Parathyroid adenoma (tissue), 2 donors: ENCODE measurements around the gene CPA1.

Experiments
- H2AFZ ChIP-seq: fragments of 300-600 bp; sonication (generic); one replicate; pipeline ENCODE4 v1.7.0; 2017; ENCODE audit warnings: antibody characterized with exemption, mild to moderate bottlenecking
- H3K27ac ChIP-seq: fragments of 300-600 bp; sonication (generic); one replicate; pipeline ENCODE4 v1.7.0; 2017
- H3K27me3 ChIP-seq: fragments of 300-600 bp; sonication (generic); one replicate; pipeline ENCODE4 v1.7.0; 2017; ENCODE audit warnings: low read length; ENCODE audit not compliant: control insufficient read depth, insufficient read depth
- H3K36me3 ChIP-seq: fragments of 300-600 bp; sonication (generic); one replicate; pipeline ENCODE4 v1.7.0; 2017; ENCODE audit warnings: low read length; ENCODE audit not compliant: control insufficient read depth, insufficient read depth
- H3K4me1 ChIP-seq: fragments of 300-600 bp; sonication (generic); one replicate; pipeline ENCODE4 v1.7.0; 2017; ENCODE audit warnings: control low read depth
- H3K4me2 ChIP-seq: fragments of 300-600 bp; sonication (generic); one replicate; pipeline ENCODE4 v1.7.0; 2017; ENCODE audit warnings: low read length
- H3K4me3 ChIP-seq: fragments of 300-600 bp; sonication (generic); one replicate; pipeline ENCODE4 v1.7.0; 2017; ENCODE audit warnings: low read depth, low read length
- H3K79me2 ChIP-seq: fragments of 300-600 bp; sonication (generic); one replicate; pipeline ENCODE4 v1.7.0; 2017; ENCODE audit warnings: control low read depth
- H3K9ac ChIP-seq: fragments of 300-600 bp; sonication (generic); one replicate; pipeline ENCODE4 v1.7.0; 2017; ENCODE audit warnings: mild to moderate bottlenecking
- H3K9me3 ChIP-seq: fragments of 300-600 bp; sonication (generic); one replicate; pipeline ENCODE4 v1.7.0; 2017; ENCODE audit warnings: low read length; ENCODE audit not compliant: control insufficient read depth
- CTCF ChIP-seq: fragments of 300-600 bp; sonication (generic); IDR thresholded peaks from one replicate; pipeline ENCODE4 v1.7.0; 2017; ENCODE audit warnings: antibody characterized with exemption, mild to moderate bottlenecking
- donor health status: primary hyperparathyroidism.

The CPA1 gene

GRCh38 chr7:130349911-130350782 is 30.1 kb upstream of the CPA1 start:
- H3K27ac ChIP-seq: peak overlapping the region; percentile 29
- no peaks in the 10 kb centered on the region for H3K36me3 ChIP-seq
- no peaks in the 10 kb centered on the region for H3K79me2 ChIP-seq
- H2AFZ ChIP-seq: no peak overlapping the region
- no peak overlapping the region for H3K4me2 ChIP-seq
- no peak for TF ChIP-seq CTCF
- H3K27me3 ChIP-seq: no peaks in the 10 kb centered on the region
- H3K9ac ChIP-seq: no peak overlapping the region
- H3K4me1 ChIP-seq: no peaks in the 10 kb centered on the region
- no peak overlapping the region for H3K4me3 ChIP-seq
- no peaks in the 10 kb centered on the region for H3K9me3 ChIP-seq

GRCh38 chr7:130350945-130351790 is 29.1 kb upstream of the CPA1 start:
- Histone ChIP-seq H3K9me3 (no peaks in the 10 kb centered on the region), H3K36me3 (no peaks in the 10 kb centered on the region), H3K9ac (no peak overlapping the region), H3K79me2 (no peaks in the 10 kb centered on the region), H3K4me2 (no peak overlapping the region), H3K4me3 (no peak overlapping the region), H3K27ac (peak overlapping the region; percentile 29), H3K27me3 (no peaks in the 10 kb centered on the region), H3K4me1 (no peaks in the 10 kb centered on the region), H2AFZ (no peak overlapping the region)
- TF ChIP-seq CTCF: no peak

GRCh38 chr7:130351791-130352090 is 28.6 kb upstream of the CPA1 start:
- H2AFZ ChIP-seq: no peak overlapping the region
- no peaks in the 10 kb centered on the region for H3K36me3 ChIP-seq
- H3K9ac ChIP-seq: no peak overlapping the region
- no peak for TF ChIP-seq CTCF
- H3K27ac ChIP-seq: no peak overlapping the region
- no peaks in the 10 kb centered on the region for H3K27me3 ChIP-seq
- no peaks in the 10 kb centered on the region for H3K9me3 ChIP-seq
- no peak overlapping the region for H3K4me2 ChIP-seq
- no peaks in the 10 kb centered on the region for H3K4me1 ChIP-seq
- no peaks in the 10 kb centered on the region for H3K79me2 ChIP-seq
- H3K4me3 ChIP-seq: no peak overlapping the region

- H3K27ac ChIP-seq: no peak overlapping the region
- H2AFZ ChIP-seq: no peak overlapping the region
- no peaks in the 10 kb centered on the region for H3K36me3 ChIP-seq
- no peaks in the 10 kb centered on the region for H3K27me3 ChIP-seq
- no peak overlapping the region for H3K4me3 ChIP-seq
- H3K9ac ChIP-seq: no peak overlapping the region
- TF ChIP-seq CTCF: no peak
- H3K4me2 ChIP-seq: no peak overlapping the region
- H3K79me2 ChIP-seq: no peaks in the 10 kb centered on the region
- H3K9me3 ChIP-seq: no peaks in the 10 kb centered on the region
- H3K4me1 ChIP-seq: no peaks in the 10 kb centered on the region
Observed at GRCh38 chr7:130352194-130353074, 27.9 kb upstream of the CPA1 start.
